ENCODE results near the gene KIAA0930. TPM values are rescaled to one million over a fixed set of nuclear protein-coding genes. Genes with fewer than 3 reads are reported as not detected.
"Not testable (repeated sequence)": the region's sequence is repeated elsewhere in the genome, so short reads cannot be mapped to it uniquely, and the experiment has no call there.

KIAA0930 gene
- total RNA-seq, 2 donors from 2014 or later = 13.0 to 20.4 TPM

- H3K27ac ChIP-seq = no peak overlapping the region
- H3K4me1 ChIP-seq = peaks cover 0 to 4% of the 10 kb centered on the region in 2 donors
- no peaks in the 10 kb centered on the region for H3K9me3 ChIP-seq
- peaks cover 24% of the 10 kb centered on the region for H3K36me3 ChIP-seq
- DNase-seq (ENCODE audit: low spot score) = no peak
- TF ChIP-seq CTCF (IDR thresholded peaks at IDR 0.05) = no peak
- H3K27me3 ChIP-seq = no peaks in the 10 kb centered on the region
- H3K4me3 ChIP-seq = no peak overlapping the region
These were observed 46.0 kb downstream of the KIAA0930 start for GRCh38 chr22:45194686-45195085.

GRCh38 chr22:45192701-45193187 is 48.0 kb downstream of the KIAA0930 start:
- H3K27ac ChIP-seq = no peak overlapping the region
- peaks cover 0 to 4% of the 10 kb centered on the region in 2 donors for H3K4me1 ChIP-seq
- H3K36me3 ChIP-seq = peaks cover 17% of the 10 kb centered on the region
- no peaks in the 10 kb centered on the region for H3K9me3 ChIP-seq
- no peaks in the 10 kb centered on the region for H3K27me3 ChIP-seq
- TF ChIP-seq CTCF (IDR thresholded peaks at IDR 0.05) = no peak
- H3K4me3 ChIP-seq = no peak overlapping the region
- no peak for DNase-seq (ENCODE audit: low spot score)

GRCh38 chr22:45191746-45192145 is 48.9 kb downstream of the KIAA0930 start:
- not testable (repeated sequence) for H3K9me3 ChIP-seq; H3K36me3 ChIP-seq; H3K4me3 ChIP-seq; H3K27ac ChIP-seq; DNase-seq (ENCODE audit: low spot score); H3K4me1 ChIP-seq; H3K27me3 ChIP-seq

- Histone ChIP-seq H3K4me3 (no peak overlapping the region), H3K36me3 (peaks cover 15% of the 10 kb centered on the region), H3K4me1 (peaks cover 0 to 4% of the 10 kb centered on the region in 2 donors), H3K9me3 (no peaks in the 10 kb centered on the region), H3K27ac (no peak overlapping the region), H3K27me3 (no peaks in the 10 kb centered on the region)
- DNase-seq (ENCODE audit: low spot score) = no peak
- TF ChIP-seq CTCF (IDR thresholded peaks at IDR 0.05) = no peak
These were observed 50.4 kb downstream of the KIAA0930 start for GRCh38 chr22:45190202-45190872.

- no peaks in the 10 kb centered on the region for H3K9me3 ChIP-seq
- H3K36me3 ChIP-seq = peaks cover 25% of the 10 kb centered on the region
- no peak for DNase-seq (ENCODE audit: low spot score)
- TF ChIP-seq CTCF (IDR thresholded peaks at IDR 0.05) = no peak
- H3K4me3 ChIP-seq = no peak overlapping the region
- H3K27me3 ChIP-seq = no peaks in the 10 kb centered on the region
- peaks cover 0 to 4% of the 10 kb centered on the region in 2 donors for H3K4me1 ChIP-seq
- H3K27ac ChIP-seq = no peak overlapping the region
These were observed 51.9 kb downstream of the KIAA0930 start for GRCh38 chr22:45188779-45189178.

- DNase-seq (ENCODE audit: low spot score) = no peak
- Histone ChIP-seq H3K36me3 (peaks cover 33% of the 10 kb centered on the region), H3K4me3 (no peak overlapping the region), H3K27ac (no peak overlapping the region), H3K27me3 (no peaks in the 10 kb centered on the region), H3K9me3 (no peaks in the 10 kb centered on the region), H3K4me1 (peaks cover 0 to 3% of the 10 kb centered on the region in 2 donors)
- no peak for TF ChIP-seq CTCF (IDR thresholded peaks at IDR 0.05)
These were observed 52.8 kb downstream of the KIAA0930 start for GRCh38 chr22:45187891-45188290.

Data from right atrium auricular region (tissue), 2 donors.